Liver (tissue), 9 donors: ENCODE data around the gene CEP162. TPM values are rescaled to one million over a fixed set of nuclear protein-coding genes. Genes with fewer than 3 reads are reported as not detected.

ENCODE experiments used
- DNase-seq: peaks from one replicate; pipeline ENCODE4 v3.0.0-alpha.2; 2017; ENCODE audit warnings: low spot score
- H3K27ac ChIP-seq, 2 donors: one replicate each; pipeline ENCODE4 v1.7.0; 2013; ENCODE audit warnings: inconsistent platforms in 2 of 2, low read length in 2 of 2, control low read depth in 1 of 2, low read depth in 1 of 2, mild to moderate bottlenecking in 1 of 2
- H3K27me3 ChIP-seq, 4 donors: one replicate each; pipeline versions ENCODE4 v1.6.1 to v1.7.0; 2013; ENCODE audit warnings: low read length in 3 of 4, inconsistent platforms in 1 of 4, mild to moderate bottlenecking in 1 of 4, moderate library complexity in 1 of 4; ENCODE audit not compliant: control insufficient read depth in 4 of 4, insufficient read depth in 4 of 4
- H3K36me3 ChIP-seq, 4 donors: one replicate each; pipeline versions ENCODE4 v1.6.1 to v1.7.0; 2013; ENCODE audit warnings: low read length in 3 of 4, mild to moderate bottlenecking in 3 of 4, low read depth in 1 of 4, moderate library complexity in 1 of 4; ENCODE audit not compliant: control insufficient read depth in 4 of 4, insufficient read depth in 3 of 4
- H3K4me1 ChIP-seq, 4 donors: one replicate each; pipeline versions ENCODE4 v1.6.1 to v1.7.0; 2013; ENCODE audit warnings: low read length in 3 of 4, mild to moderate bottlenecking in 3 of 4, moderate library complexity in 1 of 4; ENCODE audit not compliant: control insufficient read depth in 4 of 4, insufficient read depth in 4 of 4
- H3K4me3 ChIP-seq, 3 donors: one replicate each; pipeline versions ENCODE4 v1.6.1 to v1.7.0; 2013; ENCODE audit warnings: low read length in 3 of 3, control low read depth in 1 of 3, low read depth in 1 of 3, mild to moderate bottlenecking in 1 of 3
- H3K9ac ChIP-seq, 2 donors: one replicate each; pipeline ENCODE4 v1.7.0; 2013; ENCODE audit warnings: low read length in 2 of 2, mild to moderate bottlenecking in 2 of 2, moderate library complexity in 2 of 2, control low read depth in 1 of 2, low read depth in 1 of 2
- H3K9me3 ChIP-seq, 4 donors: one replicate each; pipeline versions ENCODE4 v1.6.1 to v1.7.0; 2013; ENCODE audit warnings: low read length in 3 of 4; ENCODE audit not compliant: control insufficient read depth in 4 of 4
- EGR1 ChIP-seq, 2 donors: IDR thresholded peaks; 2 replicates each; pipeline ENCODE4 v1.6.1; 2016 to 2018; ENCODE audit warnings: antibody characterized with exemption in 2 of 2, low read depth in 2 of 2
- FOXA1 ChIP-seq: IDR thresholded peaks from 2 replicates; pipeline ENCODE4 v1.6.1; 2016; ENCODE audit warnings: antibody characterized with exemption
- FOXA2 ChIP-seq: IDR thresholded peaks from 2 replicates; pipeline ENCODE4 v1.6.1; 2016; ENCODE audit warnings: antibody characterized with exemption
- GABPA ChIP-seq, 2 donors: IDR thresholded peaks in 1 of 2; conservative IDR thresholded peaks in 1 of 2; 2 replicates each; pipeline ENCODE4 v1.6.1; 2016; ENCODE audit warnings: antibody characterized with exemption in 2 of 2, mild to moderate bottlenecking in 1 of 2, moderate library complexity in 1 of 2
- HNF4A ChIP-seq, 2 donors: conservative IDR thresholded peaks; 2 replicates each; pipeline ENCODE4 v1.6.1; 2016; ENCODE audit warnings: antibody characterized with exemption in 2 of 2, mild to moderate bottlenecking in 2 of 2
- HNF4G ChIP-seq: IDR thresholded peaks from 2 replicates; pipeline ENCODE4 v1.6.1; 2016; ENCODE audit warnings: antibody characterized with exemption
- JUND ChIP-seq, 2 donors: IDR thresholded peaks; 2 replicates each; pipeline ENCODE4 v1.6.1; 2016; ENCODE audit warnings: antibody characterized with exemption in 2 of 2
- NR2F2 ChIP-seq: IDR thresholded peaks from 2 replicates; pipeline ENCODE4 v1.6.1; 2016; ENCODE audit warnings: antibody characterized with exemption
- RAD21 ChIP-seq, 2 donors: IDR thresholded peaks; 2 replicates each; pipeline ENCODE4 v1.6.1; 2016; ENCODE audit warnings: antibody characterized with exemption in 2 of 2, mild to moderate bottlenecking in 2 of 2
- RXRA ChIP-seq, 2 donors: IDR thresholded peaks; 2 replicates each; pipeline ENCODE4 v1.6.1; 2017 to 2018; ENCODE audit warnings: antibody characterized with exemption in 2 of 2, mild to moderate bottlenecking in 1 of 2
- SP1 ChIP-seq: IDR thresholded peaks from 2 replicates; pipeline ENCODE4 v1.6.1; 2018; ENCODE audit warnings: antibody characterized with exemption, mild to moderate bottlenecking
- TAF1 ChIP-seq: conservative IDR thresholded peaks from 2 replicates; pipeline ENCODE4 v1.6.1; 2016; ENCODE audit warnings: antibody characterized with exemption, mild to moderate bottlenecking
- WGBS: extraction: QIAGEN DNeasy Blood & Tissue Kit; methylation state at CpG from one replicate; pipeline ENCODE4 v1.1.7; 2013; 5-methylcytosine and 5-hydroxymethylcytosine counted together
- polyA plus RNA-seq, 2 donors: library from polyadenylated mRNA; stranded (reverse) in 1 of 2; unstranded in 1 of 2; fragments of 200-250 nt in 1 of 2; fragments of >200 nt in 1 of 2; fragmentation: Nextera tagmentation in 1 of 2; extraction: Ambion mirVana in 1 of 2; gene quantifications; one replicate each; pipeline versions ENCODE4 v1.2.1 to v1.2.3, GENCODE V29; 2013 to 2015
- total RNA-seq, 2 donors: library from RNA; depleted of rRNA; stranded (reverse); fragments of >200 nt; gene quantifications; one replicate each; pipeline ENCODE4 v1.2.3, GENCODE V29; 2014
- TF ChIP-seq, protein P1 (sequence below): IDR thresholded peaks from 2 replicates; pipeline ENCODE4 v1.6.1; 2016; ENCODE audit warnings: antibody characterized with exemption
- TF ChIP-seq, protein P2 (sequence below): IDR thresholded peaks from 2 replicates; pipeline ENCODE4 v1.6.1; 2016; ENCODE audit warnings: antibody characterized with exemption, mild to moderate bottlenecking
- TF ChIP-seq, protein P3 (sequence below): IDR thresholded peaks from 2 replicates; pipeline ENCODE4 v1.6.1; 2016; ENCODE audit warnings: antibody characterized with exemption
- TF ChIP-seq, protein P4 (sequence below): fragments of 150-350 bp; IDR thresholded peaks from 2 replicates; pipeline ENCODE4 v1.5.1; 2017; ENCODE audit warnings: improper control_type of control experiment, low read depth, low read length; ENCODE audit not compliant: missing input control
- donor health status: healthy.
- donor health status: healthy.
- donor health status: healthy.
- donor health status: healthy.
- donor health status: healthy.

CEP162 gene
- total and polyA plus RNA-seq, 4 donors: 0.87 to 4.4 (median 2.6) TPM

DNA sequence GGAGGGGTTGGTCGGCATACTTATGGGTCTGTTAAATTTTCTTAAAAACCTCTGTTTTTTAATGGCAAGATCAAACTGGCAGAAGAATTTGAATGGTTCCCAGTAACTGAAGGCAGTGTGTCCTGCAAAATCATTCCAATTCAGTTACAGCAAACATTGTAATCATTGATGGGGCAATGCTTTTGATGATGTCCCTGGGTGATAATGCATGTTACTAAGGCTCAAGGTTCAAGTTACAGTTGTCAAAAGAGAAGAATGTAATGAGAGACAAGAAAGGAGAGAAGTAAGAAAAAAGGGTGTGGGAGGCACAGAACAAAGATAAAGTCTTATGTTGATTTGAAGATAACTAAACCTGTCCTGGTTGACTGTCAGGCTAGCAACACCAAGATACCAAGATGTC lies 54.9 kb downstream of the CEP162 start (continued):
- TF ChIP-seq, protein P1, sequence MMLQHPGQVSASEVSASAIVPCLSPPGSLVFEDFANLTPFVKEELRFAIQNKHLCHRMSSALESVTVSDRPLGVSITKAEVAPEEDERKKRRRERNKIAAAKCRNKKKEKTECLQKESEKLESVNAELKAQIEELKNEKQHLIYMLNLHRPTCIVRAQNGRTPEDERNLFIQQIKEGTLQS: no peak
- TF ChIP-seq TAF1 (no peak), NR2F2 (no peak), SP1 (no peak), FOXA1 (peak; percentile 5), JUND (IDR thresholded peaks at IDR 0.05) (peak in 1 of 2 donors; percentile 29), RAD21 (IDR thresholded peaks at IDR 0.05) (no peak)

DNA sequence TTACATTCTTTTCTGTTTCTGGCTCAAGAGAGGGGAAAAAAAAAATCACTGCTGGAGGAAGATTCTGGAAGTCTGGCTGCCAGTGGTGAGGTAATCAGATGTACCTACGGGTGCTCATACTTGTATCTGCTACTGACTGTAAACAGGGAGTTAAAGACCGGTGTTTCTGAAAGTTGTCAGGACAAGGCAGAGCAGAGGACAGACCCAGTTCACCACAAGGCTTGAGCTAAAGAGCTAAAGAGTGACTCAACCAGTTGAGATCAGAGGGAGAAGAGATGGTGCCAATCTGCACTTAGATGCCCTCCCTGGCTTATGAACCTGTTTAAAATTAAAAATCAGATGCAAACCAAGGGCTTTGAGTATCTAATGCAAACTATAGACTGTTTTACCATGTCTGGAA lies 55.4 kb downstream of the CEP162 start:
- Histone ChIP-seq H3K27ac (no peak overlapping the region), H3K9me3 (no peaks in the 10 kb centered on the region), H3K4me3 (no peak overlapping the region), H3K27me3 (no peaks in the 10 kb centered on the region), H3K9ac (no peak overlapping the region), H3K4me1 (peaks cover 0 to 5% (median 4%) of the 10 kb centered on the region in 4 donors), H3K36me3 (peaks cover 0 to 2% (median 0%) of the 10 kb centered on the region in 4 donors)
- WGBS: 76% methylated on average over 2 of the region's 2 CpGs
- TF ChIP-seq, protein P2, sequence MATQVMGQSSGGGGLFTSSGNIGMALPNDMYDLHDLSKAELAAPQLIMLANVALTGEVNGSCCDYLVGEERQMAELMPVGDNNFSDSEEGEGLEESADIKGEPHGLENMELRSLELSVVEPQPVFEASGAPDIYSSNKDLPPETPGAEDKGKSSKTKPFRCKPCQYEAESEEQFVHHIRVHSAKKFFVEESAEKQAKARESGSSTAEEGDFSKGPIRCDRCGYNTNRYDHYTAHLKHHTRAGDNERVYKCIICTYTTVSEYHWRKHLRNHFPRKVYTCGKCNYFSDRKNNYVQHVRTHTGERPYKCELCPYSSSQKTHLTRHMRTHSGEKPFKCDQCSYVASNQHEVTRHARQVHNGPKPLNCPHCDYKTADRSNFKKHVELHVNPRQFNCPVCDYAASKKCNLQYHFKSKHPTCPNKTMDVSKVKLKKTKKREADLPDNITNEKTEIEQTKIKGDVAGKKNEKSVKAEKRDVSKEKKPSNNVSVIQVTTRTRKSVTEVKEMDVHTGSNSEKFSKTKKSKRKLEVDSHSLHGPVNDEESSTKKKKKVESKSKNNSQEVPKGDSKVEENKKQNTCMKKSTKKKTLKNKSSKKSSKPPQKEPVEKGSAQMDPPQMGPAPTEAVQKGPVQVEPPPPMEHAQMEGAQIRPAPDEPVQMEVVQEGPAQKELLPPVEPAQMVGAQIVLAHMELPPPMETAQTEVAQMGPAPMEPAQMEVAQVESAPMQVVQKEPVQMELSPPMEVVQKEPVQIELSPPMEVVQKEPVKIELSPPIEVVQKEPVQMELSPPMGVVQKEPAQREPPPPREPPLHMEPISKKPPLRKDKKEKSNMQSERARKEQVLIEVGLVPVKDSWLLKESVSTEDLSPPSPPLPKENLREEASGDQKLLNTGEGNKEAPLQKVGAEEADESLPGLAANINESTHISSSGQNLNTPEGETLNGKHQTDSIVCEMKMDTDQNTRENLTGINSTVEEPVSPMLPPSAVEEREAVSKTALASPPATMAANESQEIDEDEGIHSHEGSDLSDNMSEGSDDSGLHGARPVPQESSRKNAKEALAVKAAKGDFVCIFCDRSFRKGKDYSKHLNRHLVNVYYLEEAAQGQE: no peak
- no peak for TF ChIP-seq JUND (IDR thresholded peaks at IDR 0.05)
- TF ChIP-seq SP1: no peak
- TF ChIP-seq NR2F2: no peak
- no peak for TF ChIP-seq FOXA2
- TF ChIP-seq, protein P3, sequence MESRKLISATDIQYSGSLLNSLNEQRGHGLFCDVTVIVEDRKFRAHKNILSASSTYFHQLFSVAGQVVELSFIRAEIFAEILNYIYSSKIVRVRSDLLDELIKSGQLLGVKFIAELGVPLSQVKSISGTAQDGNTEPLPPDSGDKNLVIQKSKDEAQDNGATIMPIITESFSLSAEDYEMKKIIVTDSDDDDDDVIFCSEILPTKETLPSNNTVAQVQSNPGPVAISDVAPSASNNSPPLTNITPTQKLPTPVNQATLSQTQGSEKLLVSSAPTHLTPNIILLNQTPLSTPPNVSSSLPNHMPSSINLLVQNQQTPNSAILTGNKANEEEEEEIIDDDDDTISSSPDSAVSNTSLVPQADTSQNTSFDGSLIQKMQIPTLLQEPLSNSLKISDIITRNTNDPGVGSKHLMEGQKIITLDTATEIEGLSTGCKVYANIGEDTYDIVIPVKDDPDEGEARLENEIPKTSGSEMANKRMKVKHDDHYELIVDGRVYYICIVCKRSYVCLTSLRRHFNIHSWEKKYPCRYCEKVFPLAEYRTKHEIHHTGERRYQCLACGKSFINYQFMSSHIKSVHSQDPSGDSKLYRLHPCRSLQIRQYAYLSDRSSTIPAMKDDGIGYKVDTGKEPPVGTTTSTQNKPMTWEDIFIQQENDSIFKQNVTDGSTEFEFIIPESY: no peak
- TF ChIP-seq RXRA (IDR thresholded peaks at IDR 0.05): no peak
- TF ChIP-seq TAF1: no peak
- TF ChIP-seq HNF4G: no peak
- no peak for TF ChIP-seq EGR1 (IDR thresholded peaks at IDR 0.05; ENCODE audit: low read depth in 2 of 2)
- TF ChIP-seq GABPA (IDR thresholded peaks at IDR 0.05 in 1 of 2, conservative IDR thresholded peaks at IDR 0.05 in 1 of 2): no peak
- no peak for TF ChIP-seq RAD21 (IDR thresholded peaks at IDR 0.05)
- TF ChIP-seq FOXA1: no peak
- TF ChIP-seq HNF4A (conservative IDR thresholded peaks at IDR 0.05): no peak
- TF ChIP-seq, protein P4, sequence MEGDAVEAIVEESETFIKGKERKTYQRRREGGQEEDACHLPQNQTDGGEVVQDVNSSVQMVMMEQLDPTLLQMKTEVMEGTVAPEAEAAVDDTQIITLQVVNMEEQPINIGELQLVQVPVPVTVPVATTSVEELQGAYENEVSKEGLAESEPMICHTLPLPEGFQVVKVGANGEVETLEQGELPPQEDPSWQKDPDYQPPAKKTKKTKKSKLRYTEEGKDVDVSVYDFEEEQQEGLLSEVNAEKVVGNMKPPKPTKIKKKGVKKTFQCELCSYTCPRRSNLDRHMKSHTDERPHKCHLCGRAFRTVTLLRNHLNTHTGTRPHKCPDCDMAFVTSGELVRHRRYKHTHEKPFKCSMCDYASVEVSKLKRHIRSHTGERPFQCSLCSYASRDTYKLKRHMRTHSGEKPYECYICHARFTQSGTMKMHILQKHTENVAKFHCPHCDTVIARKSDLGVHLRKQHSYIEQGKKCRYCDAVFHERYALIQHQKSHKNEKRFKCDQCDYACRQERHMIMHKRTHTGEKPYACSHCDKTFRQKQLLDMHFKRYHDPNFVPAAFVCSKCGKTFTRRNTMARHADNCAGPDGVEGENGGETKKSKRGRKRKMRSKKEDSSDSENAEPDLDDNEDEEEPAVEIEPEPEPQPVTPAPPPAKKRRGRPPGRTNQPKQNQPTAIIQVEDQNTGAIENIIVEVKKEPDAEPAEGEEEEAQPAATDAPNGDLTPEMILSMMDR: no peak
- TF ChIP-seq, protein P1: no peak
- no peak for DNase-seq
